Measurements from ENCODE around the gene LIN28B.

LIN28B gene

GRCh38 chr6:105051941-105052471, 95.1 kb downstream of the LIN28B start:
- Histone ChIP-seq H3K9me2 (replicated peaks; ENCODE audit: control insufficient read depth, low read length) (no peaks in the 10 kb centered on the region), H3K4me2 (ENCODE audit: low read length) (no peak overlapping the region), H3K27ac (ENCODE audit: low read depth, low read length) (no peak overlapping the region), H3K4me1 (ENCODE audit: control insufficient read depth, low read length) (no peaks in the 10 kb centered on the region), H3K36me3 (ENCODE audit: control insufficient read depth, low read length) (no peaks in the 10 kb centered on the region), H3F3A (ENCODE audit: control insufficient read depth, insufficient read depth) (no peaks in the 10 kb centered on the region), H3K79me2 (ENCODE audit: control insufficient read depth, low read length) (no peaks in the 10 kb centered on the region), H3K9me3 (ENCODE audit: control insufficient read depth, insufficient read depth, low read length) (no peaks in the 10 kb centered on the region), H3K4me3 (ENCODE audit: low read length) (no peak overlapping the region), H4K20me1 (ENCODE audit: control insufficient read depth, insufficient read depth, low read depth, low read length) (no peaks in the 10 kb centered on the region), H3K27me3 (ENCODE audit: control insufficient read depth, low read length) (no peaks in the 10 kb centered on the region; the same call in 1 of the 2 replicates)
- no peak for TF ChIP-seq CTCF (IDR thresholded peaks at IDR 0.05; ENCODE audit: low read depth, low read length, poor library complexity, severe bottlenecking)
- no peak for TF ChIP-seq EZH2phosphoT487 (IDR thresholded peaks at IDR 0.05; ENCODE audit: borderline replicate concordance, low read length)

- Histone ChIP-seq H3K79me2 (ENCODE audit: control insufficient read depth, low read length) (no peaks in the 10 kb centered on the region), H3K9me3 (ENCODE audit: control insufficient read depth, insufficient read depth, low read length) (no peaks in the 10 kb centered on the region), H3K9me2 (replicated peaks; ENCODE audit: control insufficient read depth, low read length) (no peaks in the 10 kb centered on the region), H3K27ac (ENCODE audit: low read depth, low read length) (no peak overlapping the region), H3K4me1 (ENCODE audit: control insufficient read depth, low read length) (no peaks in the 10 kb centered on the region), H3F3A (ENCODE audit: control insufficient read depth, insufficient read depth) (no peaks in the 10 kb centered on the region), H4K20me1 (ENCODE audit: control insufficient read depth, insufficient read depth, low read depth, low read length) (no peaks in the 10 kb centered on the region), H3K27me3 (ENCODE audit: control insufficient read depth, low read length) (no peaks in the 10 kb centered on the region; the same call in 1 of the 2 replicates), H3K4me2 (ENCODE audit: low read length) (no peak overlapping the region), H3K36me3 (ENCODE audit: control insufficient read depth, low read length) (no peaks in the 10 kb centered on the region), H3K4me3 (ENCODE audit: low read length) (no peak overlapping the region)
- TF ChIP-seq CTCF (IDR thresholded peaks at IDR 0.05; ENCODE audit: low read depth, low read length, poor library complexity, severe bottlenecking) (no peak), EZH2phosphoT487 (IDR thresholded peaks at IDR 0.05; ENCODE audit: borderline replicate concordance, low read length) (no peak)
These were observed 99.7 kb downstream of the LIN28B start for GRCh38 chr6:105056646-105057045.

- no peaks in the 10 kb centered on the region for H3F3A ChIP-seq (ENCODE audit: control insufficient read depth, insufficient read depth)
- H3K9me3 ChIP-seq (ENCODE audit: control insufficient read depth, insufficient read depth, low read length): no peaks in the 10 kb centered on the region
- no peak overlapping the region for H3K4me2 ChIP-seq (ENCODE audit: low read length)
- H3K27me3 ChIP-seq (ENCODE audit: control insufficient read depth, low read length): no peaks in the 10 kb centered on the region; the same call in 1 of the 2 replicates
- TF ChIP-seq EZH2phosphoT487 (IDR thresholded peaks at IDR 0.05; ENCODE audit: borderline replicate concordance, low read length) (no peak), CTCF (IDR thresholded peaks at IDR 0.05; ENCODE audit: low read depth, low read length, poor library complexity, severe bottlenecking) (no peak)
- H3K27ac ChIP-seq (ENCODE audit: low read depth, low read length): no peak overlapping the region
- H3K36me3 ChIP-seq (ENCODE audit: control insufficient read depth, low read length): no peaks in the 10 kb centered on the region
- H3K4me1 ChIP-seq (ENCODE audit: control insufficient read depth, low read length): no peaks in the 10 kb centered on the region
- no peaks in the 10 kb centered on the region for H3K79me2 ChIP-seq (ENCODE audit: control insufficient read depth, low read length)
- H4K20me1 ChIP-seq (ENCODE audit: control insufficient read depth, insufficient read depth, low read depth, low read length): no peaks in the 10 kb centered on the region
- no peak overlapping the region for H3K4me3 ChIP-seq (ENCODE audit: low read length)
- H3K9me2 ChIP-seq (replicated peaks; ENCODE audit: control insufficient read depth, low read length): no peaks in the 10 kb centered on the region
These were observed 100.3 kb downstream of the LIN28B start for GRCh38 chr6:105057160-105057559.
